NOMO-1 (cell line): ENCODE measurements around the gene BTK.
"Not testable (repeated sequence)": the region's sequence is repeated elsewhere in the genome, so short reads cannot be mapped to it uniquely, and the experiment has no call there.

Experiments
- DNase-seq, 2 experiments: peaks; one replicate each; lab custom pipeline; 2025; ENCODE audit not compliant: unreplicated experiment in 2 of 2; lab: John Stamatoyannopoulos, UW

The BTK gene

DNA sequence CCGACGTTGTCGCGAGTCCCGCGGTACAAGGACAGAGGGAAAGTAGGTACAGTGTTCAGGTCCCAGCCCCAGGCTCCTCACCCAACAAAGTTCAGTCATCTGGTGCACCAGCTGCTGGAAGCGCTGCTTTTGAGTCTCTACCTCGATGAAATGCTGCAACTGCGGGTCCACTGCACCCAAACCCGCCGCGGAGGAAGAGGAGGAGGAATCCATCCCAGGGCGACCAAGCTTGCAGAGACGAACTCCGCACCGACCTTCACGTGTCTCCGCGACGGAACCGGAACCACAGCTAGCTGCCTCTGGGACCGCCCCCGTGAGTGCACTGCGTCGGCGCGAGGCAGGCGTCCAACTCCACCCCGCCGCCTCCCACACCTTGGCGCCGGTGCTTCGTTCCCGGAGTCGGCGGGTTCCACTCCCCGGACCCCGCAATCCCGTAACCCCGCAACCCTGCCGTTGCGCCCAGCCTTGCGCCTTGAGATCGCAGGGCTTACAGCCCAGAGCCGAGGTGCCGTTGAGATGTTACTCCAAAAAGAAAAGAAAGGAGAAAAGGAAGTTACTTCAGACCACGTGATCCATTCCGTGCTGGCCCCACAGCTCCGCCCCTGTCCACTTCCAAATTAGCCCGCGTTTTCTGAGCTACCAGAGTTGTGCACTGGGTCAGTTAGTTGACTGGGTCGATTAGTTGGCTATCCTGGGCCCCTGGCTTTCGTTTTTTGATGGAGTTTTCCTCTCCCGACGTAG lies 37.4 kb downstream of the BTK start, which contains the start of gene TIMM8A:
Gene TIMM8A, minus strand, starts transcription at position 291 of the 741 bp plus-strand sequence. Its CDS starts 78 bp downstream, at position 213.
- DNase-seq = peak; percentile 54 to 60

DNA sequence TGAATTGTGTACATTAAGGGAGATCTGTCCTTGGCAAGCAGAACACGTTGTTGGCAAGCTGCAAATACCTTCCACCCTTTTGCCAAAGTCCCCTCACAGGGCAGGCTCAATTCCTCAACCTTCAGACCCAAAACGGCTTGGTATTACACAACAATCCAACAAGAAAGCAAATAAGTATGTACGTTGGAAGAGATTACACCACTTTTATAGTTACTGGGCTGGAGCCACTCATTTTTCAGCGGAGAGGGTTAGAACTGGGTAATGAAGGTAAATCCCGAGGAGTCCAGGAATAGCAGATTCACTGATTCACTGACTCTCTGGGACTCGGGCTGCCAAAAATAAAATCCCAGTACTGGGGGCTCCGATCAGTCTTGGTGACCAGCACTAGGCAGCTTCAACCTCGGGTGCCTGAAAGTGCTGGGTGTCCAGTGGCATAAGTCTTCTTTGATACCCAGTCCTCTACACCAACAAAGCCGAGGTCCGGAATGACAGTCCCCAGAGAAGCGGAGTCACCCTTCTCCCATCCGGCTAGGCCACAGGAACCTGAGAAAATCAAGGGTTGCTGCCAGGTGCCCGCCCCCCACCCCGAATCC lies 38.0 kb downstream of the BTK start:
- no peak for DNase-seq

DNA sequence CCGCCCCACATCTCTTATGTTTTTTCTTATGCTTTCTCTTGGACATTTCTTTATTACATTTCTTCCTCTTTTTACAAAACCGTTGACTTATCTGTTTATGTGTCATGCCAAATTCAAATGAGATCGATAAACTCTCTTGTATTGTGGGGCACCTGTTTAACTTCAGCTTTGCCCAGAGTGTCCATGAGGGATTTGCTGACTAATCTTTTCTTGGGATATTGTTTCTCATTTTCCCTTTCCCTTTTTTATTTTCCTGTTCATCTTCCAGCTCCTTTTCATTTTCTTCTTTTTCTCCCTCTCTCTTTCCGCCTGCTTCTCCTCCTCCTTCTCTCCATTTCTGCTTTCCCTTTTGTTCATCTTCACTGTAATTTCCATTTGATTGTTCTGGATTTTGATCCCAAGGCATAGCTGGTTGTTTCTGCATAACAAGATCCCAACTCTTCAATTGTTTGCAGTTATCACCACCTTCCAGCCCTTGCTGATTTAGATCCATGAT lies 48.2 kb downstream of the BTK start:
- DNase-seq = no peak

DNA sequence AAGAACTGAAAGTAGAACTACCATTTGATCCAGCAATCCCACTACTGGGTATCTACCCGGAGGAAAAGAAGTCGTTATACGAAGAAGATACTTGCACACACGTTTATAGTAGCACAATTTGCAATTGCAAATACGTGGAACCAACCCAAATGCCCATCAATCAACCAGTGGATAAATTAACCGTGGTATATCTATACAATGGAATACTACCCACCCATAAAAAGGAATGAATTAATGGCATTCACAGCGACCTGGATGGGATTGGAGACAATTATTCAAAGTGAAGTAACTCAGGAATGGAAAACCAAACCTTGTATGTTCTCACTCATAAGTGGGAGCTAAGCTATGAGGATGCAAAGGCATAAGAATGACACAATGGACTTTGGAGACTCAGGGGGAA lies 51.7 kb downstream of the BTK start:
- DNase-seq = not testable (repeated sequence)

GRCh38 chrX:101326600-101326999 lies 59.4 kb downstream of the BTK start:
- DNase-seq = not testable (repeated sequence)

DNA sequence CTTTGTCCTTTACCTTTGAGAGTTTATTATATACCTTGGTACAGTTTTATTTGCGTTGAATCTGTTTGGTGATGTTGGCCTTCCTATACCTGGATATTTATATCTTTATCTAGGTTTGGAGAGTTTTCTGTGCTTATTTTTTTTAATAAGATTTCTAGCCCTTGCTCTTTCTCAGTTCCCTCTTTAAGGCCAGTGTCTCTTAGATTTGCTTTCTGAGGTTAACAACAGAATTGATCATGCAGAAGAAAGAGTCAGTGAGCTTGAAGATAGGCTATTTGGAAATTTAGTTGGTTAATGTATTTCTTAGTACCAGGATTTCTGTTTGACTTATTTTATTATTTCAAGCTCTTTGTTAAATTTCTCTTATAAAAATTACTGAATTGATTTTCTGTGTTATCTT lies 82.2 kb downstream of the BTK start:
- DNase-seq = no peak
